PC-9 (cell line): ENCODE data around the gene TMEM167A. TPM values are rescaled to one million over a fixed set of nuclear protein-coding genes. Genes with fewer than 3 reads are reported as not detected.

Experiments used
- BruUV-seq: library from RNA; stranded (reverse); fragments of 400-500 nt; replicated peaks from 2 replicates; lab custom pipeline; 2021; lab: Mats Ljungman, UMichigan
- CTCF ChIA-PET: fragments of 300-600 bp; sonication (Branson Sonifier 250); formaldehyde crosslinking; loops from one replicate; lab custom pipeline; 2022; ENCODE audit warnings: antibody characterized with exemption; lab: Charles Lee
- POLR2A ChIA-PET: fragments of 300-600 bp; sonication (Branson Sonifier 250); formaldehyde crosslinking; loops from one replicate; lab custom pipeline; 2022; ENCODE audit warnings: antibody characterized with exemption; ENCODE audit not compliant: unreplicated experiment; lab: Charles Lee
- DNase-seq, 2 experiments: peaks; one replicate each; pipeline versions ENCODE4 v3.0.0 to v3.0.0-alpha.2; 2015 to 2022; ENCODE audit warnings: mixed read lengths in 1 of 2
- H2AFZ ChIP-seq: fragments of 200-600 bp; sonication (generic); 2 replicates; pipeline ENCODE4 v1.8.1; 2017; ENCODE audit warnings: antibody characterized with exemption
- H3F3A ChIP-seq: fragments of 200-600 bp; sonication (generic); 2 replicates; pipeline ENCODE4 v1.8.1; 2017; ENCODE audit warnings: antibody characterized with exemption, mild to moderate bottlenecking, low read depth; ENCODE audit not compliant: insufficient read depth
- H3K27ac ChIP-seq: fragments of 200-600 bp; sonication (generic); 2 replicates; pipeline ENCODE4 v1.6.1; 2016; ENCODE audit warnings: mixed run types
- H3K27me3 ChIP-seq: fragments of 200-600 bp; sonication (generic); 2 replicates; pipeline ENCODE4 v1.6.1; 2016; ENCODE audit warnings: low read depth, mixed run types; ENCODE audit not compliant: insufficient read depth
- H3K36me3 ChIP-seq: fragments of 200-600 bp; sonication (generic); 2 replicates; pipeline ENCODE4 v1.6.1; 2016; ENCODE audit warnings: low read depth, mixed run types
- H3K4me1 ChIP-seq: fragments of 200-600 bp; sonication (generic); replicated peaks from 2 replicates; pipeline ENCODE4 v1.6.1; 2016; ENCODE audit warnings: mixed run types; ENCODE audit not compliant: insufficient read depth
- H3K4me2 ChIP-seq: fragments of 200-600 bp; sonication (generic); 2 replicates; pipeline ENCODE4 v1.6.1; 2017; ENCODE audit warnings: mixed run types
- H3K4me3 ChIP-seq: fragments of 200-600 bp; sonication (generic); 2 replicates; pipeline ENCODE4 v1.6.1; 2016; ENCODE audit warnings: mixed run types
- H3K79me2 ChIP-seq: fragments of 200-600 bp; sonication (generic); 2 replicates; pipeline ENCODE4 v1.6.1; 2017; ENCODE audit warnings: low read depth, mixed run types
- H3K9me2 ChIP-seq: fragments of 200-600 bp; sonication (generic); 2 replicates; pipeline ENCODE4 v1.8.1; 2017; ENCODE audit warnings: mild to moderate bottlenecking; ENCODE audit not compliant: insufficient read depth
- H3K9me3 ChIP-seq: fragments of 200-600 bp; sonication (generic); 2 replicates; pipeline ENCODE4 v1.8.1; 2016; ENCODE audit warnings: low read depth; ENCODE audit not compliant: insufficient read depth
- H4K20me1 ChIP-seq: fragments of 200-600 bp; sonication (generic); 2 replicates; pipeline ENCODE4 v1.8.1; 2017; ENCODE audit not compliant: insufficient read depth
- EZH2 ChIP-seq: fragments of 200-600 bp; sonication (generic); IDR thresholded peaks from 2 replicates; pipeline ENCODE4 v1.8.0; 2017; ENCODE audit warnings: antibody characterized with exemption, low read depth
- intact Hi-C: fragments of 100-400 bp; cut with micrococcal nuclease; formaldehyde crosslinking; loops from one replicate; pipeline ENCODE4 v1.10.0; 2022; ENCODE audit not compliant: unreplicated experiment
- total RNA-seq: library from RNA; stranded (reverse); gene quantifications from 2 replicates; pipeline ENCODE4 v1.2.3, GENCODE V29; 2021
- TF ChIP-seq, protein P1 (sequence below): fragments of 200-600 bp; sonication (generic); conservative IDR thresholded peaks from 2 replicates; pipeline ENCODE4 v1.6.1; 2017; ENCODE audit warnings: mixed run types, antibody characterized with exemption, mild to moderate bottlenecking, moderate library complexity

The TMEM167A gene
- total RNA-seq, 1 experiment from 2014 or later, result 82.7 TPM

DNA sequence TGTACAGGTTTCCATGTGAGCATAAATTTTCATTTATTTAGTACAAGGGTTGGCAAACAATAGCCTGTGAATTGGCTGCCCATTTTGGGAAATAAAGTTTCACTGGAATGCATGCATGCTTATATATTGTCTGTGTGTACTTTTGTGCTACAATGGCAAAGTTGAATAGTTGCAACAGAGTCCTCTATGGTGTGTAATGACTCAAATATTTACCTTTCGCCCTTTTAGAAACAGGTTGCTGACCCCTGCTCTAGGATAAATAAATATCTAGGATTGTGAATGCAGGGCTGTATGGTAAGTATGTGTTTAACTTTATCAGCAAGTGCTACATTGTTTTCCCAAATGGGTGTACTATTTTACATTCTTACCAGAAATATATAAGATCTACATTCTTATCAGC lies 47.4 kb upstream of the TMEM167A start:
- no peak for TF ChIP-seq EZH2
- TF ChIP-seq, protein P1, sequence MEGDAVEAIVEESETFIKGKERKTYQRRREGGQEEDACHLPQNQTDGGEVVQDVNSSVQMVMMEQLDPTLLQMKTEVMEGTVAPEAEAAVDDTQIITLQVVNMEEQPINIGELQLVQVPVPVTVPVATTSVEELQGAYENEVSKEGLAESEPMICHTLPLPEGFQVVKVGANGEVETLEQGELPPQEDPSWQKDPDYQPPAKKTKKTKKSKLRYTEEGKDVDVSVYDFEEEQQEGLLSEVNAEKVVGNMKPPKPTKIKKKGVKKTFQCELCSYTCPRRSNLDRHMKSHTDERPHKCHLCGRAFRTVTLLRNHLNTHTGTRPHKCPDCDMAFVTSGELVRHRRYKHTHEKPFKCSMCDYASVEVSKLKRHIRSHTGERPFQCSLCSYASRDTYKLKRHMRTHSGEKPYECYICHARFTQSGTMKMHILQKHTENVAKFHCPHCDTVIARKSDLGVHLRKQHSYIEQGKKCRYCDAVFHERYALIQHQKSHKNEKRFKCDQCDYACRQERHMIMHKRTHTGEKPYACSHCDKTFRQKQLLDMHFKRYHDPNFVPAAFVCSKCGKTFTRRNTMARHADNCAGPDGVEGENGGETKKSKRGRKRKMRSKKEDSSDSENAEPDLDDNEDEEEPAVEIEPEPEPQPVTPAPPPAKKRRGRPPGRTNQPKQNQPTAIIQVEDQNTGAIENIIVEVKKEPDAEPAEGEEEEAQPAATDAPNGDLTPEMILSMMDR, result no peak
- H3K4me1 ChIP-seq, result peaks cover 11% of the 10 kb centered on the region
- H4K20me1 ChIP-seq, result no peaks in the 10 kb centered on the region
- H3K79me2 ChIP-seq, result no peaks in the 10 kb centered on the region
- H3F3A ChIP-seq, result no peaks in the 10 kb centered on the region
- no peak overlapping the region for H2AFZ ChIP-seq
- H3K4me3 ChIP-seq, result no peak overlapping the region
- POLR2A ChIA-PET, result no interaction called here
- H3K4me2 ChIP-seq, result 0 out of 2 replicates have a peak overlapping the region, but pooled peaks have one; percentile 17
- intact Hi-C loops, result no loop called here
- CTCF ChIA-PET, result no interaction called here
- no peaks in the 10 kb centered on the region for H3K27me3 ChIP-seq
- 0 out of 2 replicates have a peak, but pooled peaks cover 3% of the 10 kb centered on the region for H3K9me3 ChIP-seq
- no peak overlapping the region for H3K27ac ChIP-seq
- DNase-seq, result peak in 1 of 2 experiments; percentile 50
- BruUV-seq, result no TSS peak
- H3K36me3 ChIP-seq, result no peaks in the 10 kb centered on the region
- H3K9me2 ChIP-seq, result no peaks in the 10 kb centered on the region; the same call in 1 of the 2 replicates

DNA sequence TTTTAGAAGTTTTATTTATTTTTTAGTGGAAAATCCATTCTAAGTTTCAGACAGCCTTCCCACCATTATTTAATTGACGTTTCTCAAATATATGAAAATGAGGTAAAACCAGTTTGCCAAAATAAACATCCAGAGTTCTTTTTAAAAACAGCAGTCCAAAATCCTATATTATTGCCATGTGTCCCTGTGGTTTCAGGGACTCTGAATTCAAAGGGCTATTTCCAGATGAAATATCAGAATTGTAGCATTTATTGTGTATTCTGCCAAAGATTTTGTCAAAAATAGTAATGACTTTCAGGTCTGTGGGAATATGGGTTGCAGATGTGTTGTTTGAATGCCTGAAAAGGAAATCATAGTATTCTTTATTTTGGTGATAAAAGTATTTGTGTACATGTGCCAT lies 41.8 kb upstream of the TMEM167A start:
- ChIA-PET POLR2A (no interaction called here), CTCF (no interaction called here)
- TF ChIP-seq, protein P1, result no peak
- TF ChIP-seq EZH2, result no peak
- H4K20me1 ChIP-seq, result no peaks in the 10 kb centered on the region
- H3K27me3 ChIP-seq, result no peaks in the 10 kb centered on the region
- BruUV-seq, result no TSS peak
- H3K79me2 ChIP-seq, result no peaks in the 10 kb centered on the region
- H3F3A ChIP-seq, result no peaks in the 10 kb centered on the region
- H3K4me1 ChIP-seq, result no peaks in the 10 kb centered on the region
- intact Hi-C loops, result no loop called here
- no peak overlapping the region for H3K4me3 ChIP-seq
- DNase-seq, result no peak
- no peak overlapping the region for H3K4me2 ChIP-seq
- H3K36me3 ChIP-seq, result no peaks in the 10 kb centered on the region
- H2AFZ ChIP-seq, result no peak overlapping the region
- no peaks in the 10 kb centered on the region; the same call in 1 of the 2 replicates for H3K9me2 ChIP-seq
- 0 out of 2 replicates have a peak, but pooled peaks cover 3% of the 10 kb centered on the region for H3K9me3 ChIP-seq
- no peak overlapping the region for H3K27ac ChIP-seq

DNA sequence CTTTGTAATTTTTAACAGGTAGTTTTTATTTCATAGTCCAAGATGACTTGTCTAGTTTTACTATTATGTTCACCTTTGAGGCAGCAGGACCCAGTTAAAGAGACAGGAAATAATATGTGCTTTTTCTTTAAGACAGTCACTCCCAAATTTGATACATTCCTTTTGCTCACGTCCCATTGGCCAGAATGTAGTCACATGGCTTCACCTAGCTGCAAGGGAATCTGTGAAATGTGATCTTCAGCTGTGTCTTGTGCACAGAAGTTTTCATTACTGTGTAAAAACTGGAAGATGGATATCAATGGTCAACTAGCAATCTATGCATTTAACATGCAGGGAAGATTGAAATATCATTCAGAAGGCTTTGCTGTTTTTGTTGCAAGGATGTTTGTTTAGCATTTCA lies 41.3 kb upstream of the TMEM167A start:
- BruUV-seq, result no TSS peak
- no peaks in the 10 kb centered on the region for H3K27me3 ChIP-seq
- no peaks in the 10 kb centered on the region; the same call in 1 of the 2 replicates for H3K9me2 ChIP-seq
- CTCF ChIA-PET, result no interaction called here
- H3K79me2 ChIP-seq, result no peaks in the 10 kb centered on the region
- H3K4me1 ChIP-seq, result no peaks in the 10 kb centered on the region
- POLR2A ChIA-PET, result no interaction called here
- no peak overlapping the region for H3K4me2 ChIP-seq
- intact Hi-C loops, result no loop called here
- no peaks in the 10 kb centered on the region for H3K36me3 ChIP-seq
- H3K27ac ChIP-seq, result no peak overlapping the region
- H2AFZ ChIP-seq, result no peak overlapping the region
- H3K4me3 ChIP-seq, result no peak overlapping the region
- no peaks in the 10 kb centered on the region for H3F3A ChIP-seq
- TF ChIP-seq EZH2, result no peak
- TF ChIP-seq, protein P1, result no peak
- no peaks in the 10 kb centered on the region for H3K9me3 ChIP-seq
- no peak for DNase-seq
- H4K20me1 ChIP-seq, result no peaks in the 10 kb centered on the region
